HCT116 (cell line): ENCODE data around the gene RALGPS1.

Source experiments
- CEBPB ChIP-seq: IDR thresholded peaks from 2 replicates; pipeline ENCODE4 v1.6.1; 2012; ENCODE audit warnings: low read depth
- EGR1 ChIP-seq: IDR thresholded peaks from 2 replicates; pipeline ENCODE4 v1.6.1; 2012; ENCODE audit warnings: low read depth
- EZH2 ChIP-seq: fragments of 200-600 bp; sonication (generic); IDR thresholded peaks from 2 replicates; pipeline ENCODE4 v1.6.1; 2017; ENCODE audit warnings: antibody characterized with exemption, mixed run types
- POLR2A ChIP-seq: IDR thresholded peaks from 2 replicates; pipeline ENCODE4 v1.7.0; 2011; ENCODE audit warnings: borderline replicate concordance; ENCODE audit not compliant: insufficient read depth, insufficient read length; ENCODE audit errors: extremely low read depth
- POLR2AphosphoS5 ChIP-seq: IDR thresholded peaks from 2 replicates; pipeline ENCODE4 v1.6.1; 2011; ENCODE audit warnings: mild to moderate bottlenecking, low read depth, low read length, moderate library complexity
- SRF ChIP-seq: IDR thresholded peaks from 2 replicates; pipeline ENCODE4 v1.6.1; 2012; ENCODE audit warnings: low read depth
- TF ChIP-seq, protein P1 (sequence below), 3 experiments: fragments of 200-600 bp in 1 of 3; sonication (generic) in 1 of 3; IDR thresholded peaks in 2 of 3; conservative IDR thresholded peaks in 1 of 3; 2 replicates each; pipeline ENCODE4 v1.5.1; 2012 to 2017; ENCODE audit warnings: low read depth in 2 of 3, low read length in 2 of 3, antibody characterized with exemption in 1 of 3, borderline replicate concordance in 1 of 3, control low read depth in 1 of 3, mild to moderate bottlenecking in 1 of 3, mixed read lengths in 1 of 3, mixed run types in 1 of 3, moderate library complexity in 1 of 3; ENCODE audit not compliant: insufficient read depth in 1 of 3
- TF ChIP-seq, protein P2 (sequence below): IDR thresholded peaks from 2 replicates; pipeline ENCODE4 v1.6.1; 2012
- TF ChIP-seq, protein P3 (sequence below): IDR thresholded peaks from 2 replicates; pipeline ENCODE4 v1.6.1; 2012

DNA sequence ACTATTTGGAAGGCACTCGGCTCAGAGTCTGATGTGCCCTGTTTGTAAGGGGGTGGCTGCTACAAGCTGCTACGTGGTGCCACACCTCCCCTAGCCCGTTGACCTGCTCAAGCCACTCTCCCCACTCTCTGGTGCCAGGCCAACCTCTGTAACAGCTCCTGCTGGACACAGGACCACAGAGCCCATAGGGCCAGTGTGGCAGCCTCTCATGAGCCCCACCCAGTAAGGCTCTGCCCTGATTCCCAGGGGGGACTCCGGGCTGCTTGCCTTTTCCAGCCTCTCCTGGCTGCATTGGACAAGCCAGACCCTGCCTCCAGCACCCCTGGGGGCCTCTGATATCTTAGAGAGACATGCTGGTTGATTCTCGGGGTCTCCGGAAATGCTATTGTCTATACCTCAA, 261.2 kb downstream of the RALGPS1 start:
- TF ChIP-seq, protein P1, sequence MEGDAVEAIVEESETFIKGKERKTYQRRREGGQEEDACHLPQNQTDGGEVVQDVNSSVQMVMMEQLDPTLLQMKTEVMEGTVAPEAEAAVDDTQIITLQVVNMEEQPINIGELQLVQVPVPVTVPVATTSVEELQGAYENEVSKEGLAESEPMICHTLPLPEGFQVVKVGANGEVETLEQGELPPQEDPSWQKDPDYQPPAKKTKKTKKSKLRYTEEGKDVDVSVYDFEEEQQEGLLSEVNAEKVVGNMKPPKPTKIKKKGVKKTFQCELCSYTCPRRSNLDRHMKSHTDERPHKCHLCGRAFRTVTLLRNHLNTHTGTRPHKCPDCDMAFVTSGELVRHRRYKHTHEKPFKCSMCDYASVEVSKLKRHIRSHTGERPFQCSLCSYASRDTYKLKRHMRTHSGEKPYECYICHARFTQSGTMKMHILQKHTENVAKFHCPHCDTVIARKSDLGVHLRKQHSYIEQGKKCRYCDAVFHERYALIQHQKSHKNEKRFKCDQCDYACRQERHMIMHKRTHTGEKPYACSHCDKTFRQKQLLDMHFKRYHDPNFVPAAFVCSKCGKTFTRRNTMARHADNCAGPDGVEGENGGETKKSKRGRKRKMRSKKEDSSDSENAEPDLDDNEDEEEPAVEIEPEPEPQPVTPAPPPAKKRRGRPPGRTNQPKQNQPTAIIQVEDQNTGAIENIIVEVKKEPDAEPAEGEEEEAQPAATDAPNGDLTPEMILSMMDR (IDR thresholded peaks at IDR 0.05 in 2 of 3, conservative IDR thresholded peaks at IDR 0.05 in 1 of 3; ENCODE audit: borderline replicate concordance in 1 of 3, insufficient read depth in 1 of 3, low read depth in 2 of 3, low read length in 2 of 3): no peak
- no peak for TF ChIP-seq POLR2A
- TF ChIP-seq, protein P2, sequence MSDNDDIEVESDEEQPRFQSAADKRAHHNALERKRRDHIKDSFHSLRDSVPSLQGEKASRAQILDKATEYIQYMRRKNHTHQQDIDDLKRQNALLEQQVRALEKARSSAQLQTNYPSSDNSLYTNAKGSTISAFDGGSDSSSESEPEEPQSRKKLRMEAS: no peak
- no peak for TF ChIP-seq EGR1
- TF ChIP-seq POLR2AphosphoS5: no peak
- TF ChIP-seq SRF: no peak
- no peak for TF ChIP-seq CEBPB
- TF ChIP-seq, protein P3, sequence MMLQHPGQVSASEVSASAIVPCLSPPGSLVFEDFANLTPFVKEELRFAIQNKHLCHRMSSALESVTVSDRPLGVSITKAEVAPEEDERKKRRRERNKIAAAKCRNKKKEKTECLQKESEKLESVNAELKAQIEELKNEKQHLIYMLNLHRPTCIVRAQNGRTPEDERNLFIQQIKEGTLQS: no peak
- no peak for TF ChIP-seq EZH2
